PC-3 (cell line): ENCODE results near the gene PDE11A. TPM values are rescaled to one million over a fixed set of nuclear protein-coding genes. Genes with fewer than 3 reads are reported as not detected.

Source experiments
- ATAC-seq: fragments of 200-7000 bp; cut with Tn5 transposase; 2 replicates; pipeline ENCODE4 v1.9.1; 2020; ENCODE audit warnings: mild to moderate bottlenecking, moderate library complexity
- BruUV-seq: library from RNA; stranded (reverse); fragments of 400-500 nt; replicated peaks from 2 replicates; lab custom pipeline; 2021; lab: Mats Ljungman, UMichigan
- CTCF ChIA-PET: fragments of 300-600 bp; sonication (Branson Sonifier 250); formaldehyde crosslinking; loops from one replicate; lab custom pipeline; 2022; ENCODE audit warnings: antibody characterized with exemption; lab: Charles Lee
- POLR2A ChIA-PET: fragments of 300-600 bp; sonication (Branson Sonifier 250); formaldehyde crosslinking; loops from one replicate; lab custom pipeline; 2022; ENCODE audit warnings: antibody characterized with exemption; ENCODE audit not compliant: unreplicated experiment; lab: Charles Lee
- DNase-seq: peaks from one replicate; pipeline ENCODE4 v3.0.0-alpha.2; 2015
- H2AFZ ChIP-seq: fragments of 300-600 bp; sonication (generic); 2 replicates; pipeline ENCODE4 v1.6.0; 2016; ENCODE audit warnings: antibody characterized with exemption, low read length
- H3F3A ChIP-seq: fragments of 300-600 bp; sonication (generic); one replicate; pipeline ENCODE4 v1.6.0; 2017; ENCODE audit warnings: antibody characterized with exemption, low read length, control low read depth, mild to moderate bottlenecking; ENCODE audit not compliant: unreplicated experiment
- H3K27ac ChIP-seq: fragments of 300-600 bp; sonication (generic); 2 replicates; pipeline ENCODE4 v1.5.1; 2016; ENCODE audit warnings: mild to moderate bottlenecking, low read length
- H3K27me3 ChIP-seq: fragments of 300-600 bp; sonication (generic); 2 replicates; pipeline ENCODE4 v1.6.1; 2016; ENCODE audit warnings: low read length, mixed read lengths
- H3K36me3 ChIP-seq: fragments of 300-600 bp; sonication (generic); 2 replicates; pipeline ENCODE4 v1.6.1; 2016; ENCODE audit warnings: low read depth, mixed run types, low read length, mixed read lengths
- H3K4me1 ChIP-seq: fragments of 300-600 bp; sonication (generic); 2 replicates; pipeline ENCODE4 v1.5.1; 2016; ENCODE audit warnings: low read length; ENCODE audit not compliant: insufficient read depth
- H3K4me2 ChIP-seq: fragments of 300-600 bp; sonication (generic); 2 replicates; pipeline ENCODE4 v1.6.0; 2016; ENCODE audit warnings: low read length
- H3K4me3 ChIP-seq: fragments of 300-600 bp; sonication (generic); 2 replicates; pipeline ENCODE4 v1.5.1; 2016; ENCODE audit warnings: mild to moderate bottlenecking, low read length, mixed read lengths
- H3K79me2 ChIP-seq: fragments of 300-600 bp; sonication (generic); 2 replicates; pipeline ENCODE4 v1.6.1; 2017; ENCODE audit warnings: low read length, mixed read lengths
- H3K9ac ChIP-seq: fragments of 300-600 bp; sonication (generic); 2 replicates; pipeline ENCODE4 v1.6.0; 2016; ENCODE audit warnings: mild to moderate bottlenecking, low read length
- H3K9me2 ChIP-seq: fragments of 300-600 bp; sonication (generic); replicated peaks from 2 replicates; pipeline ENCODE4 v1.6.1; 2016; ENCODE audit warnings: mixed run types, low read length, mixed read lengths
- H3K9me3 ChIP-seq: fragments of 300-600 bp; sonication (generic); 2 replicates; pipeline ENCODE4 v1.6.1; 2016; ENCODE audit warnings: low read length, mixed read lengths
- H4K20me1 ChIP-seq: fragments of 300-600 bp; sonication (generic); 2 replicates; pipeline ENCODE4 v1.6.1; 2016; ENCODE audit warnings: low read length, mixed read lengths
- CTCF ChIP-seq: fragments of 300-600 bp; sonication (generic); conservative IDR thresholded peaks from 2 replicates; pipeline ENCODE4 v1.5.1; 2017; ENCODE audit warnings: antibody characterized with exemption, low read depth, mild to moderate bottlenecking, low read length
- EZH2 ChIP-seq: fragments of 300-600 bp; sonication (generic); IDR thresholded peaks from one replicate; pipeline ENCODE4 v1.6.1; 2017; ENCODE audit warnings: antibody characterized with exemption, mild to moderate bottlenecking, low read length; ENCODE audit not compliant: unreplicated experiment
- EZH2phosphoT487 ChIP-seq: fragments of 300-600 bp; sonication (generic); IDR thresholded peaks from 2 replicates; pipeline ENCODE4 v1.6.1; 2018; ENCODE audit warnings: mild to moderate bottlenecking, antibody characterized with exemption, low read length, borderline replicate concordance
- intact Hi-C: fragments of 100-400 bp; cut with micrococcal nuclease; formaldehyde crosslinking; loops from 2 replicates; pipeline ENCODE4 v1.9.0; 2023
- total RNA-seq: library from RNA; depleted of rRNA; stranded (reverse); fragments of >200 nt; gene quantifications from 2 replicates; pipeline ENCODE4 v1.2.3, GENCODE V29; 2014

Gene PDE11A
- total RNA-seq, 1 experiment from 2014 or later = 0.15 TPM

DNA sequence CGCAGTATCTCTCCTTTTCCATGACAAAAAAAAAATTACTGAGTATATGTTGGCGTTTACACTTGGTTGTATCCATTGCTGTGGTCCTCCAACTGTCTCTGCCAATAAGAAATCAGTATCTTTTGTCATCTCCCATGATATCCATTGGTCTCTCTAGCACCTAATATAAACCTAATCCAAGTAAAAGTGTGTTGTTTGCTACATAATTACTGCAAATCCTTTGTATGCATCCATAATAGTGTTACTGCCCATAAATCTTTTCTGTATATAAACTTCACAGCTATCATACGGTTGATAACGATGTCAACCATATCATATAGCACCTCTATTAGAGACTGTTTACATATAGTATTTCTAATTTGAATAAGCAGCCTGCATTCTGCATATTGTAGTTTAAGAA lies 453.1 kb downstream of the PDE11A start:
- Histone ChIP-seq H3K36me3 (no peaks in the 10 kb centered on the region), H2AFZ (peak overlapping the region; percentile 92), H3K9me3 (no peaks in the 10 kb centered on the region), H3K79me2 (no peaks in the 10 kb centered on the region), H3K27ac (no peak overlapping the region), H3F3A (no peaks in the 10 kb centered on the region), H3K4me1 (0 out of 2 replicates have a peak, but pooled peaks cover 5% of the 10 kb centered on the region), H3K27me3 (no peaks in the 10 kb centered on the region), H3K4me3 (peak overlapping the region; percentile 82), H3K9me2 (no peaks in the 10 kb centered on the region), H3K4me2 (peak overlapping the region; percentile 82), H4K20me1 (no peaks in the 10 kb centered on the region), H3K9ac (peak overlapping the region; percentile 92; the same call in 1 of the 2 replicates)
- ChIA-PET CTCF (no interaction called here), POLR2A (no interaction called here)
- intact Hi-C loops = no loop called here
- DNase-seq = no peak
- TF ChIP-seq EZH2 (no peak), CTCF (no peak), EZH2phosphoT487 (no peak)
- no peak for ATAC-seq
- BruUV-seq = no TSS peak

- peak overlapping the region; percentile 82 for H3K4me3 ChIP-seq
- no peaks in the 10 kb centered on the region for H3K9me3 ChIP-seq
- no peaks in the 10 kb centered on the region for H3K9me2 ChIP-seq
- H3K4me1 ChIP-seq = 0 out of 2 replicates have a peak, but pooled peaks cover 5% of the 10 kb centered on the region
- no peaks in the 10 kb centered on the region for H3K36me3 ChIP-seq
- TF ChIP-seq EZH2 = no peak
- TF ChIP-seq CTCF = no peak
- TF ChIP-seq EZH2phosphoT487 = no peak
- ATAC-seq = peak; percentile 94
- DNase-seq = peak; percentile 83
- H3K27ac ChIP-seq = peak overlapping the region; percentile 86
- peak overlapping the region; percentile 82 for H3K4me2 ChIP-seq
- no peaks in the 10 kb centered on the region for H3K27me3 ChIP-seq
- H2AFZ ChIP-seq = peak overlapping the region; percentile 92
- CTCF ChIA-PET = no interaction called here
- BruUV-seq = TSS peak; percentile 66
- H3F3A ChIP-seq = no peaks in the 10 kb centered on the region
- POLR2A ChIA-PET = interaction anchor here (0.5 kb wide), 1 partner anchor 238 kb away, joined by 4 read pairs; no protein-coding TSS in a partner anchor
- H3K9ac ChIP-seq = peak overlapping the region; percentile 92
- no peaks in the 10 kb centered on the region for H3K79me2 ChIP-seq
- intact Hi-C loops = loop anchor here (1.0 kb wide), 1 partner anchor 66 kb away; a partner anchor contains a TSS
- no peaks in the 10 kb centered on the region for H4K20me1 ChIP-seq
Observed at GRCh38 chr2:177618255-177619253, 454.0 kb downstream of the PDE11A start.
